Superior temporal gyrus (tissue), 1 donor: ENCODE data around the gene C1QTNF3.
"Not testable (repeated sequence)": the region's sequence is repeated elsewhere in the genome, so short reads cannot be mapped to it uniquely, and the experiment has no call there.

Source experiments
- DNase-seq: peaks from one replicate; pipeline ENCODE4 v3.0.0-alpha.2; 2016; ENCODE audit errors: extremely low spot score

Gene C1QTNF3

DNA sequence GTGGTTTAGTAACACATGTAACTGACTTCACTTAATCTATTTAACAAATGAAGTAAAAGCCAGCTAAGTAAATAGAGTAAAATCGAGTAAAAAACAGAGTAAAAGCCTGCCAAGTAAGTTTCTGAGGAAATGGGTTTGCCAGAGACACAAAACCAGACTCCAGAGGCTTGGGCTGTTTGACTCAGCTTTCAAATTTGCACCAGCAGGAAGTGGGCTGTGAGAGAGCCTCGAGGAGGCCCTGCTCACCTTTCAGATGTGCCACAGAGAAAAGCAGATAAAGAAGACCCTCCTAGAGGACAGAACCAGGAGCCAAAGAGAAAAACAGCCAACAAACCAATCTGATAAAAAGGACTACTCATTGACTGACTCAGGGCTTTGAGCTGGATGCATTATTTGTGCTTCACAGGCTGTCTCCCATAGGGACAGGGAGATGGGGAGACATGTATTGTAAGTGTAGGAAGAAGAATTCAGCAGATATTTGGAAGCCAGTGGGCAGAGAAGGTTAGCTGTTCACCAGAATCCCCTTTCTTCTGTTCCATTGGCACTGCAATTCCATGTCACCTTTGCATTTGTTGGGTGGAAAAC is 20.8 kb downstream of the C1QTNF3 start:
- DNase-seq: no peak

DNA sequence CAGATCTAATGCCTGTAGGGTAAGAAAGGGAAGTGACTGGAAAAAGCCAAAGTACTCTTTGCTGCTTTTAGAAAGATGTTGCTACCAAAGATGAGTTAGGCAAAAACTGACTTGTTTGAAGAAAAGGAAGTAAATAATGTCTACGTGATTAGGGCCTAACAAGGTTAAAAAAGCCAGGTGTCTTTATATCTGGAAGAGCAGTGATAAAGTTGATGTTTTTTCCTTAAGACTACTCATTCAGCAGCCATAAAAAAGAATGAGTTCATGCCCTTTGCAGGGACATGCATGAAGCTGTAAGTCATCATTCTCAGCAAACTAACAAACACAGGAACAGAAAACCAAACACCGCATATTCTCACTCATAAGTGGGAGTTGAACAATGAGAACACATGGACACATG is 21.7 kb downstream of the C1QTNF3 start:
- no peak for DNase-seq

GRCh38 chr5:34020726-34021125 is 22.3 kb downstream of the C1QTNF3 start:
- no peak for DNase-seq

DNA sequence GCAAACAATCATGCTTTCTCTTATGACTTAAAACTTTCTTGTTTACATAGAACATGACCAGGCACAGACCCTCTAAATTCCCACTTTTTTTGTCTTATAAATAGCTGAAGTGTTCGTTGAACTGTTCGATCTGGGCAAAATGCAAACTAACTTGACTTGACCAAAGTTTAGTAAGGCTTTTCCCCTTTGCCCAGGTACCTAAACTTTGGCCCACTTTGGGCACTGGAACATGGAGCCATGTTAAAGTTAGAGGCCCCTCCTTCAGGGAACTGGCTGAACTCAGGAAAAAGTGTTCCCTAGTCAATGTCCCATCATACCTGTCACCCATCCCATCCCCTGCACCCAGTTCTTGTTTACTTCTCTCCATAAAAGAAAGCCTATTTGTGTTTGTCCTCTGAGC is 25.8 kb downstream of the C1QTNF3 start:
- DNase-seq: no peak

- DNase-seq: no peak
These were observed 26.3 kb downstream of the C1QTNF3 start for GRCh38 chr5:34016750-34017149.

- DNase-seq: no peak
These were observed 26.8 kb downstream of the C1QTNF3 start for GRCh38 chr5:34016222-34016621.

DNA sequence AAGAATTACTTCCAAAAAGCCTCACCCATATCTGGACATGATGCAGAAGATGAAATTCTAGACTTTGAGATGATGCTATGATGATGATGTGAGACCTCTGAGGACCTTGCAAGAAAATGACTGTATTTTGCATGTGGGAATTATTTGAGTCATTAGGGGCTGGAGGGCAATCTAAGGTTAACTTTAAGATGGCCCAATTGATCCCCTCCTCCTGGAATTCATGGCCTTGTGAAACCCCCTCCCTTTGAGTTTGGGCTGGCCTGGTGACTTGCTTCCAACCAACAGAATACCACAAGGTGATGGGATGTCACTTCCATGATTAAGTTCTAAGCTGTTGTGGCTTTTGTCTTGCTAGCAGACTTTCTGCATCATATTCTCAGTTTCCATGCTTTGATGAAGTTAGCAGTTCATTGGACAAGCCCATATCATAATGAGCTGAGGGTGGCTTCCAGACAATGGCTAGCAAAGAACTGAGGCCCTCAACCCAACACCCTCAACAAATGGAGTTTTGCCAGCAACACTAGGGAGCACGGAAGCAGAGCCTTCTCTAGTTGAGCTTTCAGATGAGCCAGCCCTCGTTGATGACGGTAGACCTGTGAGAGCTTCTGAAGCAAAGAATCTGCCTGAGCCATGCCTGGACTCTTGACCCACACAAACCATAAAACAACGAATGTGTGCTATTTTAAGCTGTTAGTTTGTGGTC is 27.7 kb downstream of the C1QTNF3 start:
- DNase-seq: no peak

- no peak for DNase-seq
These were observed 28.4 kb downstream of the C1QTNF3 start for GRCh38 chr5:34014626-34015025.

GRCh38 chr5:34013547-34013946 is 29.5 kb downstream of the C1QTNF3 start:
- no peak for DNase-seq

DNA sequence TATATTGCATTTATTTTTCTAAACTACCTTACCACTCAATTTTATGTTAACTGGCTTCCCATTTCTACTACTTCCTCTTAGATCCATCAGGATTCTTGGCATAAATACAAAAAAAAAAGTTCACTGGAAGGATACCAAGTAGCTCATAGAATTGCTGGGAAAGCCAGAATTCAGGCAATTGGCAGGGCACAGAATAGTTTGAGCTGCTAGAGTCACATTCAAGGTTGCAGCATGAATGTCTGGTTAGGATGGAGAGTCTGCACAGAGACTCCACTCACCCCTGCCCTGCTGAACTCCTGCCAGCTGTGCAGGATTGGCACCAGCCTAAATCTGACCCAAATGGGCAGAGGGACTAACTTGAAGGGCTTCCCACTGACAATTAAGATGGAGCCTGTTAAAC is 30.2 kb downstream of the C1QTNF3 start:
- DNase-seq: no peak

DNA sequence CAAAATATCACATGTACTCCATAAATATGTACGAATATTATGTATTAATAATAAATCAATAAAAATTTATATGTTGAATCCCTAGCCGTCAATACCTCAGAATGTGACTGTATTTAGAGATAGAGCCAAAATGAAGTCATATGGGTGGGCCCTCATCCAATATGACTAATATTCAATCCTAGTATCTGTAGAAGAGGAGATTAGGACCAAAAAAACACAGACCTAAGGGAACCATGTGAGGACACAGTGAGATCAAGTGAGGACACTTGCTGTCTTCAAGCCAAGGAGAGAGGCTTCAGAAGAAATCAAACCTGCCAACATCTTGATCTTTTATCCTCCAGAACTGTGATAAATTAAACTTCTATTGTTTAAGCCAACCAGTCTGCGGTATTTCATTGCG is 31.5 kb downstream of the C1QTNF3 start:
- no peak for DNase-seq

GRCh38 chr5:34010146-34010545 is 32.9 kb downstream of the C1QTNF3 start:
- DNase-seq: not testable (repeated sequence)

DNA sequence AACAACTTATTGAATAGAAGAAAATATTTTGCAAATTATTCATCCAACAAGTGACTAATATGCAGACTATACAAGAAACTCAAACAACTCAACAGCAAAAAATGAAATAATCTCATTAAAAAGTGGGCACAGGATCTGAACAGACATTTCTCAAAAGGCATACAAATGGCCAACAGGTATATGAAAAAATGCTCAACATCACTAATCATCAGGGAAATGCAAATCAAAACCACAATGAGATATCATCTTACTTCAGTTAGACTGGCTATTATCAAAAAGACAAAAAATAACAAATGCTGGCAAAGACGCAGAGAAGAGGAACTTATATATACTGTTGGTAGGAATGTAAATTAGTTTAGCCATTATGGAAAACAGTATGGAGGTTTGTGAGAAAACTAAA is 33.4 kb downstream of the C1QTNF3 start:
- DNase-seq: no peak

DNA sequence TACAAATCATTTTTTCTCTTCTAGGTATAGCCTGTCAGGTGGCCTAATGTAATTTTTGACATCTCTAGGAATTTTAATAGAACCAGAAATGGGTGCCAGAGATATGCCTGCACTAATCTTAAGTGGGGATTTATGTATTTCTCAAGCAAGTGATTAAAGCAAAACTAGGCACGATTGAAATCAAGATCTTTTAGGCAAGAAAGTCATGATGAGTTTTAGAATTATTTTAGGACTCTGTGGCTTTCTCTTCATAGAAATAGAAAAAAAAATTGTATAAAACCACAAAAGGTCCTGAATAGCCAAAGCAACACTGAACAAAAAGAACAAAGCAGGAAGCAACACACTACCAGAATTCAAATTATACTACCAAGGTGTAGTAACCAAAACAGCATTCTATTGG is 34.2 kb downstream of the C1QTNF3 start:
- DNase-seq: no peak

DNA sequence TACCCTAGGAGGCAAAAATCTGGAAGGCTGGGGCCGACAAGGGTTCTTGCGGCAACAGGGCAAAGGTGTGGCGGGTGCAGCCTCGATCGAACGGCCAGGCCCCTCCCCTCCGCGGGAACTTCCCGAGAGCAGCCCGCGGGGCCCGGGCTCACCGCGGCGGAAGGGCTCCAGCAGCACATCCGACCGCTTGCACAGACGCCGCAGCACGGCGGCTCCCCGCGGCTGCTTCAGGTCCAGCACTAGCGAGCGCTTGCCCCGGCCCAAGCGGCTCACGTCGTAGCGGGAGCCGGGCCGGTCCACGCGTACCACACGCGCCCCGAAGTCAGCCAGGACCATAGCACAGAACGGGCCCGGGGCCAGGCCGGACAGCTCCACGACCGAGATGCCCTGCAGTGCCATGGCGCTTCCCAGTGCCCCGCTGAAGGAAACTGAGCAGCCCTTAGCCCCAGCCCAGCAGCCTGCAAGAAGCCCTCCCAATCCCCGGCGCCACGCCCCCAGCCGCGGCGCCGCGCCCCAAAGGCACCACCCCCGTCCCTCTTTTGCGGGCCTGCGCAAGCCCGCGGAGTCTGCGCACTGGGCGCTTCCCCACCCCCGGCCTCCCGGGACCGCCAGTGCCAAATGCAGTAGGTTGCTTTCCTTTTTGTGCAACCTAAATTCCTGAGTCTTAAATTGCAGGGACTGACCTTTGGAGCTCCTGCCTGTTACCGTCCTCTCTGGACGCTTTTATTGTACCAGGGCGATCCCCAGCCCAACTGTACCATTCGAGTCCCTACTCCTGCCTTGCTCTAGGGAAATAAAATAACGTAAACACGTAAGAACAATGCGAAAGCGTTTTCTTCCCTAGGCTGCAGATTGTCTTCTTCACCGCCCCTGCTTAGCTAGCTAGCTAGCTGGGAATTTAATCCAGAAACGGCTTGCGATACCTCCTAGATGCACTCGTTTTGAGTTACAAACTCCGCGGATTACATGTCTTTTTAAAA is 35.1 kb downstream of the C1QTNF3 start, which contains the start of gene AMACR:
Gene AMACR, minus strand, starts transcription at position 430 of the 980 bp plus-strand sequence. Its CDS starts 31 bp downstream, at position 399.
- DNase-seq: peak; percentile 94

- peak; percentile 65 for DNase-seq
These were observed 35.8 kb downstream of the C1QTNF3 start for GRCh38 chr5:34007201-34007620.

- DNase-seq: no peak
These were observed 37.3 kb downstream of the C1QTNF3 start for GRCh38 chr5:34005681-34006080.

- DNase-seq: no peak
These were observed 37.8 kb downstream of the C1QTNF3 start for GRCh38 chr5:34005211-34005610.

GRCh38 chr5:34003941-34004340 is 39.1 kb downstream of the C1QTNF3 start:
- no peak for DNase-seq

DNA sequence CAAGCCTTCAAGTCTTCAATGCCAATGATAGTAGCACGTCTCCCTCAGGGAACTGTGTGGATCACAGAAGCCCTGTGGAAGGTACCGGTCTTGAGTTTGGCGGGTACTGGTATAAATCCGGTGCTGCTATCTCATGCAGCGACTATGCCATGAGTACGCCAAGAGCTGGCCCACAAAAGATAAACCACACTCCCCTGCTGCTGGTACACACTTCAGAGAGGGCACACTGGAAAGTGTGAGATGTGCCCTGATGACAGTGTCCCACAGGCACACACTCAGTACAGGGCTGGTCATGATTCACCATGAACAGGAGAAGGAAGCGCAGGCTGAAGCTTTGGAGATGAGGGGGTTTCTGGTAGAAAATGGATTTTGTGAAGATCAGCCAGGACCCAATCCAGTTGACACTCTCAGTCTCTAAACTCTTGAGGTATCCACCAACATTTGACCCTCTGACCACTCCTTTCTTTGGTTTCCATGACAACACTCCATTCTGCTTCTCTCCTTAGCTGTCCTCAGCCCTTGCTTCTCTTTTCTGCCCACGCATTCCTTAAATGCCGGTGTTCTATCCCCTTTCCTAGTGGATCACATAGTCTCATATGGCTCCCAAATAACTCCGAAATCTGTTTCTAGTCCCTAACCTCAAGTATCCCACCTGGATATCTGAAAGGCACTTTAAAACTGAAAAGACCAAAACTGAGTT is 40.2 kb downstream of the C1QTNF3 start:
- DNase-seq: no peak

- peak; percentile 76 for DNase-seq
These were observed 41.7 kb downstream of the C1QTNF3 start for GRCh38 chr5:34001241-34001841.
